Adrenal gland (tissue), 5 donors: Measurements from ENCODE around the gene ENPP3.

Experiments used
- CTCF ChIP-seq, 6 experiments: fragments of 450-650 bp in 4 of 6; fragments of 200-600 bp in 2 of 6; sonication (generic) in 1 of 6; IDR thresholded peaks; 1 replicate in 5 of 6; 2 replicates in 1 of 6; pipeline versions ENCODE4 v1.5.1 to v1.8.0; 2016 to 2021; ENCODE audit warnings: antibody characterized with exemption in 6 of 6, mild to moderate bottlenecking in 2 of 6, moderate library complexity in 1 of 6
- POLR2A ChIP-seq, 2 donors: fragments of 450-650 bp; IDR thresholded peaks; one replicate each; pipeline ENCODE4 v1.6.1; 2017; ENCODE audit warnings: antibody characterized with exemption in 2 of 2, mild to moderate bottlenecking in 2 of 2, moderate library complexity in 1 of 2
- donor health status: DM: no; HTN: no; CAD: no.

GRCh38 chr6:131739136-131739535, 102.0 kb downstream of the ENPP3 start:
- TF ChIP-seq CTCF (IDR thresholded peaks at IDR 0.05) (no peak), POLR2A (IDR thresholded peaks at IDR 0.05) (no peak)
